GM18868 (cell line): Measurements from ENCODE around the gene NOTUM.
"Not testable (repeated sequence)": the region's sequence is repeated elsewhere in the genome, so short reads cannot be mapped to it uniquely, and the experiment has no call there.

Source experiments
- ATAC-seq: cut with Tn5 transposase; IDR thresholded peaks from one replicate; pipeline ENCODE4 v1.9.1; 2021; ENCODE audit warnings: mild to moderate bottlenecking, moderate library complexity; ENCODE audit not compliant: unreplicated experiment

The NOTUM gene

DNA sequence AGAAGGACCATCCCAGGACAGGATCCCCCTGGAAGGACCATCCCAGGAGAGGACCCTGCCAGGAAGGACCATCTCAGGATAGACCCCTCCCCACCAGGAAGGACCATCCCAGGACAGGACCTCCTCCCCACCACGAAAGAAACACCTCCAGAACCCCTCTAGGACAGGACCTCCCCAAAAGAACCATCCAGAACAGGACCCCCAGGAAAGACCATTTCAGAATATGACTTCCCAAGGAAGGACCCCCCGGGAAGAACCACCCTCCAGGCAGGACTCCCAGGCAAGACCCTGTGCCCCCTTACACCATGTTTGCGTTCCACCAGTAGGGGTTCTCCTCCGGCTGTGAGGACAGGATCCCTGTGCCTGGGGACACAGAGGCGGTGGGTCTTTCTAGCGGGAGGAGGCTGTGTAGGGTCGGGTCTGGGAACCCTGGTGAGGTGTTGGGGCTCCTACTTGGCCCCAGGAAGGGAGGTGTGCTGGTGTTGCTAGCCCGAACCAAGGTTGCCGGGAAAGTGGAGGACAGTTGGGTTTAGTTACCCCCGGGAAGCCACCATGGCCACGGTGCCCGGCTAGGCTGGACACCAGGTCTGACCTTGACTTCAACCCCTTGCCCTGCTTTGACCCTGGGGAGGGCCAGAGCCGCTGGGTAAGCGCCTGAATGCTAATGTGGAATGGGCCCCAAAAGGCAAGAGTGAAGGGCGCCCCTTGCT lies 2.2 kb downstream of the NOTUM start:
- no peak for ATAC-seq

DNA sequence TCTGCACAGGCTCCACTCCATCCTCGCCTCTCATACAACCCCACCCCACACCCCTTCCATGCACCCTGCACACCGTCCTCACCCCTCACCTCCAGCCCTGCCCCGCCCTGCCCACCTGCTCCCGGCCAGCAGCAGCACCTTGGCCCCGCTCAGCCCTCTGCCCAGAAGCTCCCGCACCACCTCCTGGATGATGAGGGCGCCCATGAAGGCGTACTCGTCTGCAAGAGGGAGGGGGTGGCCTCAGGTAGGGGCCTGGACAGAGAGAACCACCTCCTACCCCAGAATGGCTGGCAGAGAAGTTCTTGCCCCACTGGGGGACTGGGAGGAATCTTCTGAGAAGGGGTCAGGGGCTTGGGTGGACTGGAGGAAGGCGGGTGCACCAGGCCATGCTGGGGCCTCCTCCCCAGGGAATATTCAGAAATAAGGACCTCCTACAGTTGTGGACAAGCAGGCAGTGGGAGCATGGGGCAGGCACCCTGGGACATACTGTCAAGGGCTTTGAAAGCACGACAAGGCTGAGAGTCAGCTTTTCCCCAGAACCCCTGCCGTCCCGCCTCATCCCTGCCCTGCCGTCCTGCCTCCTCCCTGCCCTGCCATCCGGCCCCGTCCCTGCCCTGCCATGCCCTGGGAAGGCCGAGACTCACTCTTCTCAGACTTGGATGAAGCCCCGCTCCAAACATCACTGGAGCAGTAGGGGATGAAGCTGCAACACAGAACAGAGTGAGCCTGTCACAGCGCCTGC lies 3.1 kb downstream of the NOTUM start:
- ATAC-seq = no peak

DNA sequence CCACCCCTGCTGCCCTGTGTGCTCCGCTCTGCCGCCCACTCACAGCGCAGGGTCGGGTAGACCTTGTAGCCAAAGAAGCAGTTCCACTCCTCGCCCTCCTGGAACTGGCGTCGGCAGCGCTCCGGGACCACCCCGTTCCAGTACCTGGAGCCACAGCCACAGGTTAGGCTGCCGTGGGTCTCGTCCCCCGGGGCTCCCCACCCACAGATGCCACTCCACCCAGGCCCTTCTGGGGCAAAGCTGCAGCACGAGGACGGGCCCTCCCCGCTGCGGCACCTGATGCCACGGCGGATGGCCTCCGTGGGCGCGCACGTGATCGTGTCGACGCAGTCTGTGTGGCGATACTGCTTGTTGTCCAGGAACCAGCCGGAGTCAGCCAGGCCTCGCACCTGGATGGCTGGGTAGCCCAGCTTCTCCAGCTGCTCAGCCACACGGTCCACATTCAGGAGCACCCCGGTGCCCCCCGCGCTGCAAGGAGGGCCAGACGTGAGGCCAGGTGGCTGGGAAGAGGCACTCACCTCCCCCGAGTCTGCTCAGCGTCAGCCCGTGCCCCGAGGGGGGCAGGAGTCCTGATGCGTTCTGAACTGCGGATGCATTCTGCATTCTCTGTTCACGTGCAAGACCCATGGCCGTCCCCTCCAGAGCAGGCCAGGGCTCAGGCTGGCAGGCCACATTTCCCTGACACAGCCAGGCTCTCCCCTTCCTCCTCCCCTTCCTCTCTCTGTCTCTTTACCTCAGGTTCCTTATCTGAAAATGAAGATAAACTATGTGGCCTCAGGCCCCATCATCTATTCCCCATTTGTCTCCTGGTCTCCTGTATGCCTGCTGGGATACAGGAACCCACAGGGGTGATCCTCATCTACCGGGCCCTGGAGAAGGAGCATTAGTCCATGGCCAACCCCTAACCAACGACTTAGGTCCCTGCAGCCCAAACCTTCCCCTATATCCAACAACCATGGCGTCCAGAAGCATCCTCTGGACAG lies 4.1 kb downstream of the NOTUM start:
- ATAC-seq = no peak

DNA sequence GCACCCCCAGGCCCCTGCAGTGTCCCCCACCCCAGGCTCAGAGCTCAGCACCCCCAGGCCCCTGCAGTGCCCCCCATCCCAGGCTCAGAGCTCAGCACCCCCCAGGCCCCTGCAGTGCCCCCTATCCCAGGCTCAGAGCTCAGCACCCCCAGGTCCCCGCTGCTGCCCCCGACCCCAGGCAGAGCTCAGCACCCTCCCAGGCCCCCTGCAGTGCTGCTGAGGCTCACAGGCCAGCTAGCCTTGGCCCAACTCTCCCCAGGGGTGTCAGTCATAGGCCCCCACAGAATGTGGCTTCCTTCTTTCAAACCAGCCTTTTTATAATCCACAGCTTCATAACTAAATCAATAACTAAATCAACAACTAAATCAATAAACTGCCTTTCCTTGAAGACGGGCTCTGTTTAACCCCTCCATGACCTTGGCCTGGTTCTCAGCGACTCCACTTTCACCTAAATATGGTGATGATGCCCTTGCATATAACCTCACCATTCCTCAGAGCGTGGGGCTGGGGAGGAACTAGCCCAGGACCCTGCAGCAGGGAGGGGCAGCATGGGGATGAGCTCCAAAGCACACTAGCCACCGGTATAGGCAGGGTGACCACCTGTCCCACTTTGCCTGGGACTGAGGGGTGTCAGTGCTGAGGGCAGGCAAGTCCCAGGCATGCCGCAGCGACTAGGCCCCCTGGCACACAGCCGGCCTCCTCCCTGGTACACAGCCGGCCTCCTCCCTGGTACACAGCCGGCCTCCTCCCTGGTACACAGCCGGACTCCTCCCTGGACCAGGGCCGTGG lies 5.0 kb downstream of the NOTUM start:
- no peak for ATAC-seq

DNA sequence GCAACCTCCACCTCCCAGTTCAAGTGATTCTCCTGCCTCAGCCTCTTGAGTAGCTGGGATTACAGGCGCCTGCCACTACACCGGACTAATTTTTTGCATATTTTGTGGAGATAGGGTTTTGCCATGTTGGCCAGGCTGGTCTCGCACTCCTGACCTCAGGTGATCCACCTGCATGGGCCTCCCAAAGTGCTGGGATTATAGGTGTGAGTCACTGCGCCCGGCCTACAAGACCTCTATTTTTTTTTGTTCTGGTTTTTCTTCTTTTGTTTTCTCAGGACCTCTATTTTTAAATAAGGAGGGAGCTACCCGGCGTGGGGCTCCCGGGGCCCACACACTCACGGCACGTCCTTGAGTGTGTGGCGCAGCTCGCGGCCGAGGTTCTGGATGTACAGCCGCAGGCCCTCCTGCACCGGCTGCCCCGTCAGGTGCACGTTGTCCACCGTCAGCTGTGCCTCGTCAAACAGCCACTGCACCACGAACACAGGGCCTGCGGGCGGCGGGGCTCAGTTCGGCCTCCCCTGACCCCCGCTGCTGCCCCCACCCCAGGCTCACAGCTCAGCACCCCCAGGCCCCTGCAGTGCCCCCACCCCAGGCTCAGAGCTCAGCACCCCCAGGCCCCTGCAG lies 5.8 kb downstream of the NOTUM start:
- no peak for ATAC-seq

DNA sequence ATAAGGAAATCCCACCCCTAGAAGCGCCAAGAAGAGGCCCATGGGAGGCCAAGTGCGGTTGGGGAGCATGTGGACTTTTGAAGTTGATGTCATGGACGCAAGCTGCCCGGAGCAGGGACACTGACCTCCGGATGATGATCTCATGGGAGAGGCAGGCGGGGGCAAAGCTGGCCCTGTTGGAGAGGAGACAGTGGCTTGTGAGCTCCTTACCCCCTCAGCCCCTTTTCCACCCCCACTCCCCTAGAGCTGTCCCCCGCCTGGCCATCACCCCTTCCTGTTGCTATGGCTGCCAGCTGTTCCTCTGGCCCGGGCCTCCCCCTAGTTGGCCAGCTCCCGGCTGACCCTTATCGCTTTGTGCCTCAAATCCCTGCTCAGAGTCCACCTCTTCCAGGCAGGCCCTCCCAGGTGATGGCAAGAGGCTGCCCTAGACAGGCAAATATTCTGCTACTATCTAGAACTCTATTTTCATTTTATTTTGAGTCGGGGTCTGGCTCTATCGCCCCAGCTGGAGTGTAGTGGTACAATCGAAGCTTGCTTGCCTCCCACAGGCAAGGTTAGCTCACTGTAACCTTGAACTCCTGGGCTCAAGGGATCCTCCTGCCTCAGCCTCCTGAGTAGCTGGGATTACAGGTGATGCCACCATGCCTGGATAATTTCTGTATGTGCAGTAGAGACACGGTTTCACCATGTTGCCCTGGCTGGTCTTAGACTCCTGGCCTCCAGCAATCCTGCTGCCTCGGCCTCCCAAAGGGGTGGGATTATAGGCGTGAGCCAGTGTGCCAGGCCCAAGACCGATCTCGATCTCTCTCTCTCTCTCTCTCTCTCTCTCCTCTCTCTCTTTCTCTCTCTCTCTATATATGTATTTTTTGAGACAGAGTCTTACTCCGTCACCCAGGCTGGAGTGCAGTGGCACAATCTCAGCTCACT lies 6.6 kb downstream of the NOTUM start:
- no peak for ATAC-seq

DNA sequence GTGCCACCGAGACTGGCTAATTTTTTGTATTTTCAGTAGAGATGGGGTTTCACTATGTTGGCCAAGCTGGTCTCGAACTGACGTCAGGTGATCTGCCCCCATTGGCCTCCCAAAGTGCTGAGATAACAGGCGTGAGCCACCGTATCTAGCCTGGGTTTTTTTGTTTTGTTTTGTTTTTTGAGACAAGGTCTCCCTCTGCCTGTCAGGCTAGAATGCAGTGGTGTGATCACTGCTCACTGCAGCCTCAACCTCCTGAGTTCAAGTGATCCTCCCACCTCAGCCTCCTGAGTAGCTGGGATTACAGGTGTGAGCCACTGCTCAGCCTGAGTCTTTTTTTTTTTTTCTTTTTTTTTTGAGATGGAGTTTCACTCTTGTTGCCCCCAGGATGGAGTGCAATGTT lies 7.5 kb downstream of the NOTUM start:
- not testable (repeated sequence) for ATAC-seq

DNA sequence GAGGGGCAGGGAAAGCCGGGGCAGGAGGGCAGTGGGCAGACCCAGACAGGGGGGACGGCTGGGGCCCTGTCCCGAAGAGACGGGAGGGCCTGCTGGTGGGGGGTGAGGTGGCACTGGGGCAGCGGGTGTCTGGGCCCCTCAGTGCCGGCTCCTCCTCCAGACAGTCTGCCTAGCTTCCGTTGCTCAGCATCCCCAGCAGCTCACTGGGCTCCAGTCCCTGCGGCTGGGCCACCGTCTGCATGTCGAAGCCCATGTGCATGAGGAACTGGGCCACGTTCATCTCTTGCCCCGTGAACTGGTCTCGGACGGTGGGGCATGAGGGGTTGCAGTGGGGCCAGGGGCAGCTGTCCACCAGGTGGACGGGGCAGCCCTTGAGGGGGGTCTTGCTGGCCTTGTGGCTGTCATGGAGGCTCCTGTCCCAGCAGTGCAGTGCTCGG lies 8.2 kb downstream of the NOTUM start:
- no peak for ATAC-seq

DNA sequence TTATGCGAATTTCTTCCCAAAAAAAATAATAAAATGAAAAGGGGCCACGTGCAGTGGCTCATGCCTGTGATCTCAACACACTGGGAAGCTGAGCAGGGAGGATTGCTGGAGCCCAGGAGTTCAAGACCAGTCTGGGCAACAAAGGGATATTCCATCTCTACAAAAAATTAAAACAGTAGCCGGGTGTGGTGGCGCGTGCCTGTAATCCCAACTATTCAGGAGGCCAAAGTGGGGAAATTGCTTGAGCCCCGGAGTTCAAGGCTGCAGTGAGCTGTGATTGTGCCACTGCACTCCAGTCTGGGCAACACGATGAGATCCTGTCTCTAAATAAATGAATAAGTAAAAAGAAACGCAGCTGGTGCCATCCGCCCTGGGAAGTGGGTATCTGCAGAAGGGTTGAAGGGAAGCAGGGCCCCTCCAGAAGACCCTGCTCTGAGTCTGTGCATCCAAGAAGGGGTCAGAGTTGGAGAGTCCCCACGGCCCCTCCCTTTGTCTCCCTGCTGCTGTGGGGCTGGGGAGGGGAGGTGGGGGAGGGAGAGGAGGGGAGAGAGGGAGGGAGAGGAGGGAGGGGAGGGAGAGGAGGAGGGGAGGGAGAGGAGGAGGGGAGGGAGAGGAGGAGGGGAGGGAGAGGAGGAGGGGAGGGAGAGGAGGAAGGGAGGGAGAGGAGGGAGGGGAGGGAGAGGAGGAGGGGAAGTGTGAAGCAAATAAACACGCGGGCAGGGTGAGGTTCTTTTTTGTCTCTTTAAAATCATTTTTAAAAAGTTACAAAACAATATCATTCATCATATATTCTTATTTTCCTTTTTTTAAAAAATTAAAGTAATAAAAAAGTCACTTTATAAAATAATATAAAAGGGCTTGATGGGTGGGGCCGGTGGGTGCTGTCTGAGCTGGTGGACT lies 9.0 kb downstream of the NOTUM start:
- ATAC-seq = no peak

DNA sequence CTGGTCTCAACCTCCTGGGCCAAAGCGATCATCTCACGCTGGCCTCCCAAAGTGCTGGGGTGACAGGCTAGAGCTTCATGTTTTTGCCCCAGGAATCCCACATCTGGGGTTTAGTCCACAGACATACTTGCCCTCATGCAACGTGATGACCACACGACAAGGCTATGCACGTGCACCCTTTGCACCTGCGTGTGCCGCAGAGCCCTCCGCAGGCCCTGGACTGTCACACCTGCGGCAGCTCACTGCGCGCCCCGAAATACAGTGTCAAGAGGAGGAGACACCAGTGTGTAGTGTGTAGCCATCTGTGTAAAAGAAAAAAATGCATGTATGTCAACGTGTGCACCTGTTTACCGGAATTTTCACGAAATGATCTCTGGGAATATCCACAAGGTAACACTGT lies 10.5 kb downstream of the NOTUM start:
- no peak for ATAC-seq

DNA sequence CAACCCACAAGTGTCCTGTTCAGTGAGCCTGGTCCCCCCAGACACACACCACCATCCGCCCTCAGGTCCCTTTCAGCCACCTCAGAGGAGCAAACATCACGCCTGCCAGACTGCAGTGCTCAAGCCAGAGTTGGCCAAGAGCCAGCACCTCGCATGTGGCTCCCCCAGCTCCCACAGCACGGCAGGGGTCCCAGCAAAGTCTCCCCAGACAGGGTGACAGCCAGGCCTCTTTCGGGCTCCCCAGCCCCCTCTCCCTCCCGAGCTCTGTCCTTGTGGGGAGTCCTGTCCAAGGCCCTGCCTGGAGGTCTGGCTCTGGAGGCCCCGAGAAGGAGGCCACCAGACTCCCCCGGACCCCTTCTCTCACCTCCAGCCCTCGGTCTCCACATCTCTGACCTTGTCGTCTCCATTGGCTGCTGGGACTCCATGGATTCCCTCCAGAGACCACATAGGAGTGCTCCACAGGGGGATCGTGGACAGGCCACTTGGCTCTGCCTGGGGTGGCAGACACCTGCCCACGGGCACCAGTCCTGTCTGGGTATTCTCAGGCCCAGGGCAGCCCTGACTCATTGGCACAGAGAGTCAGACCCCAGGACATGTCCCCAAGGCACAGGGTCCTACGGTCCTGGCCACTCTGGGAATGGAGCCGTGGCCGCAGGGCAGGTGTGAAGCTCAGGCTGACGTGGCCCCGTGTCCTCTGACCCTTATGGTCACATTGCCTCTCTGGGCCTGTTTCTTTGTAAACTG lies 12.2 kb downstream of the NOTUM start:
- ATAC-seq = no peak

DNA sequence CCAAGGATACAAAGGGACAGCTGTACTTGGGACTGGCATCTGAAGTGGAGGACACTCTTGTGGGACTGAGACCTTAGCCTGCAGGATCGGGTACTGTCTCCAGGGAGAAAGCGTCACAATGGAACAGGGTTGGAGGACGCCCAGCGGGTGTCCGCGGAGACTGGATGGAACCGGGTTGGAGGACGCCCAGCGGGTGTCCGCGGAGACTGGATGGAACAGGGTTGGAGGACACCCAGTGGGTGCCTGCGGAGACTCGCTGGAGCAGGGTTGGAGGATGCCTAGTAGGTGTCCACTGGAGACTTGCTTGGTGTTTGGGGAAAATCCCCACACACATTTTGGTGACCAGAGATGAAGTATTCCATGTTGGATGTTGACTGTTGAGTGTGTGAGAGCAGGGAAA lies 13.8 kb downstream of the NOTUM start, which contains the start of gene MYADML2:
MYADML2 (minus strand) TSS at position 45 of the 400 bp plus-strand sequence. CDS start 5,492 bp downstream, outside the sequence.
- ATAC-seq = no peak

DNA sequence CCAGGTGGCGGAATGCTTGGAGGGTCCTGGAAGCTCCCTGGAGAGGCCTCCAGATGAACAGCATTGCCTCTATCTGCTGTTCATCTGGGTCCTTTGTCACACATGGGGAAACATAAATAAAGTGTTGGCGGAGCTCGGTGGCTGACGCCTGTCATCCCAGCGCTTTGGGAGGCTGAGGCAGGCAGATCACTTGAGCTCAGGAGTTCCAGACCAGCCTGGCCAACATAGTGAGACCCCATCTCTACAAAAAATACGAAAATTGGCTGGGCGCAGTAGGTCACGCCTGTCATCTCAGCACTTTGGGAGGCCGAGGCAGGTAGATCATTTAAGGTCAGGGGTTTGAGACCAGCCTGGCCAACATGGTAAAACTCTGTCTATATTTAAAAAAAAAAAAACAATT lies 16.1 kb downstream of the NOTUM start:
- no peak for ATAC-seq

DNA sequence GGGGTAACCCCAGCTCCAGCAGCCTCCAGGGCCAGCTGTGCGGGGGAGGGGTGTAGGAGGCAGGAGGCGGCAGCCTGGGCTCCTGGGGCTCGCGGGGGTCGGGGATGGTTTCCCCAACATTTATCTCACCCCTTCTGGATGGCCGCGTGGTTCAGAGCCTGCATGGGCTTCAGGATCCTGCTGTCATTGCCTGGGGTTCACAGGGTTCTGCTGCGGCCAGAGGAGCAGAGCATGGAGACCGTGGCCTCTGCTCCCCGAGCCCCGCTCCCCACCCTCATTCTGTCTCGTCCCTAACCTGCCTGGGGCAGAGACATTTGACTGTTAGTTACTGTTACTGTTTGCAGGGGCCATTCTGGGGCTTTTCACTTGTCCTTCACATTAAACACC lies 18.8 kb downstream of the NOTUM start:
- no peak for ATAC-seq

DNA sequence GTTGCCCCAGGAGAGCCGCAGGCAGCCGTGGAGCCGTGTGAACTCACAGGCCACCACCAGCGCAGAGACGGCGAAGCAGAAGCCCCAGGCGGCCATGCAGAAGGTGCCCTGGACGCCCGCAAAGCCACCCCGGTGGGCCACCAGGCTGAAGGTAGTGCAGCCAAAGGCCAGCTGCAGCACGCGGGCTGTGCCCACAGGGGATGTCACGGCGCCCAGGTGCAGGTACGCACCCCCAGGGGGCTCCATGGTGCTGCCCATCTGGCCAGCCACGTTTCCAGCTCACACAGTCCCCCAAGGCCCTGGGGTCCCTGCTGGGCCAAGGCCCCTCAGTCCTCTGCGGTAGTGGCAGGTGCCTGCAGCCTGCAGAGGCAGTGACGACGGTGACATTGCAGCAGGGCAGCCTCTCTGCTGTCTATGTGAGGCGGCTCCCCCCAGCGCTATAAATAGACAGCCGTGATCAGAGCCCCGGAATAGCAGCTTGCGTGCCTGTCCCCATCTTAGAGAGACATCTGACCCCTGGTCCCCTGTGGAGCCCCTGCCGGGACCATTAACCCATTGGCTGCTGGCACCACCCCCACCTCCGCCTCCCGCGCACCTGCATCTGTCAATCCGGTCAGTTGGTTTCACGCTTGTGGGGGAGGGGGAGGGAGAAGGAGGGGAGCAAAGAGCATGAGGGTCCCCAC lies 19.4 kb downstream of the NOTUM start:
- no peak for ATAC-seq
